ENCODE results near the gene RAF1. TPM values are rescaled to one million over a fixed set of nuclear protein-coding genes. Genes with fewer than 3 reads are reported as not detected.
"Not testable (repeated sequence)": the region's sequence is repeated elsewhere in the genome, so short reads cannot be mapped to it uniquely, and the experiment has no call there.

Gene RAF1
- total and polyA plus RNA-seq, 4 experiments from 2014 or later: 54.1 to 120 (median 95.1) TPM

DNA sequence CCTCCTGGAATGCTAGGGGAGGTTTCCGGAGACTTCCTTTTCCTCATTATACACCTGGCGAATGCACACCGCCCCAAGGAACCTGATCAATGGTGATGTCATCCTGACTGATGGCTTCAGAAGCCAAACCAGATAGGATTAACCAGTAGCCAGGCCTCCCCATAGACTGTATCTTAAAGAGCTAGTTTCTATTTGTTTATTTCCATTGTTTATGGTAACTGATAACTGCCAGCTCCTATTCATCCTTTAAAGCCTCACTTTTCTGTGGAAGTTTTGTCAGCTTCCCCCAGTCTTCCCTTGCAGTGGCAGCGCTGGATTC, 118.5 kb downstream of the RAF1 start, which contains the start of gene MKRN2OS:
Gene MKRN2OS, minus strand, starts transcription at position 27 of the 319 bp plus-strand sequence. CDS start 35 bp downstream, outside the sequence.
- H3K27ac Mint-ChIP-seq: no peak within 1 kb of the TSS
- peaks cover 5 to 6% of the 10 kb centered on the region in 2 donors for H3K27me3 Mint-ChIP-seq
- intact Hi-C loops (cut with micrococcal nuclease): no loop called here
- H3K9me3 Mint-ChIP-seq: no peaks in the 10 kb centered on the region
- no peaks in the 10 kb centered on the region for H3K4me1 ChIP-seq (ENCODE audit: insufficient read depth, low read length)
- peaks cover 0 to 2% (median 0%) of the 10 kb centered on the region in 4 donors for H3K4me1 Mint-ChIP-seq
- POLR2A ChIA-PET (ENCODE audit: partially characterized antibody): no interaction called here
- CTCF ChIA-PET (ENCODE audit: partially characterized antibody): no interaction called here
- no peaks in the 10 kb centered on the region for H3K36me3 ChIP-seq (ENCODE audit: insufficient read depth, low read length)
- no peak within 1 kb of the TSS for H3K27ac ChIP-seq (ENCODE audit: low read depth, low read length)
- no peaks in the 10 kb centered on the region for H3K36me3 Mint-ChIP-seq
- H3K27me3 ChIP-seq (ENCODE audit: insufficient read depth, low read length): no peaks in the 10 kb centered on the region
- H3K4me3 ChIP-seq (ENCODE audit: low read length in 2 of 2): no peak within 1 kb of the TSS
- no peak within 1 kb of the TSS for H3K4me3 Mint-ChIP-seq
- no peak for DNase-seq
- no peaks in the 10 kb centered on the region for H3K9me3 ChIP-seq (ENCODE audit: control insufficient read depth in 1 of 2, low read length in 2 of 2)

DNA sequence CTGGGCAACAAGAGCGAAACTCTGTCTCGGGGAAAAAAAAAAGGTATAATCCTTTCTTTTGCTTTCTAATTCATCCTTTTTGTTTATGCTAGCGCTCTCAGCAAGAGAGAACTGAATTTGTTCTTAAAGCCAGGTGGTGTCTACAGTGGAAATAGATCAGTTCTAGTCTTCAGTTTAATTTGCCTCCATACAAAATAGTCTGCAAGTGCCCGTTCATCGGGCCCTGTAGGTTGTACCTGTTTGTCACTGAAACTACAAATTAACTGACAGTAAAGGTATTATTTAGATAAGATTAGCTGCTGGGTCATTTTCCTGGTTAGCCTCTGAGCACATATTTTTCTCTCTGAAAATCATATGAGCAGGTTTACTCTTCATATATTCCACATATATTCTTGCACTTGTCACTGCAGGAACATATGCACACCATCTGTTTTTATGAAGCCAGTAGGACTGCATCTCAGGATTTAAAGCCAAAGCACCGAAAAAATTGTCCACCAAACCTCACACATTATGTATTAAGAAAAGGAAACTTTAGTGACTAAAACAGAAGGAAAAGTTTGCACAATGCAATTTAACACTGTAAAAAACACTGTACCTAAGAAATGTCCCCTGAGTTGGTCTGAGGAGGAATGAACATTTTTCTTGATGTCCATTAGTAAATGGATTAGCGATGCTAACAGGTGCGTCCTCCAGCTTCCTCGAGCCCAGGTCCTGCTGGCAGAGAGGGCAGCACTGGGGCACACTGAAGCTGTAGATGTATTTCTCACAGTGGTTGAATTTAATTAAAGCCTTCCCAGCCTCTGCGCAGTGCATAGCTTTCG, 119.1 kb downstream of the RAF1 start:
- H3K36me3 Mint-ChIP-seq: peaks cover 0 to 1% of the 10 kb centered on the region in 2 donors
- H3K27me3 Mint-ChIP-seq: peaks cover 0 to 2% of the 10 kb centered on the region in 2 donors
- no peak overlapping the region for H3K27ac Mint-ChIP-seq
- Histone ChIP-seq H3K4me1 (ENCODE audit: insufficient read depth, low read length) (no peaks in the 10 kb centered on the region), H3K27me3 (ENCODE audit: insufficient read depth, low read length) (no peaks in the 10 kb centered on the region), H3K36me3 (ENCODE audit: insufficient read depth, low read length) (no peaks in the 10 kb centered on the region), H3K9me3 (ENCODE audit: control insufficient read depth in 1 of 2, low read length in 2 of 2) (no peaks in the 10 kb centered on the region), H3K4me3 (ENCODE audit: low read length in 2 of 2) (no peak overlapping the region), H3K27ac (ENCODE audit: low read depth, low read length) (no peak overlapping the region)
- no peak overlapping the region for H3K4me3 Mint-ChIP-seq
- H3K4me1 Mint-ChIP-seq: peaks cover 0 to 2% (median 0%) of the 10 kb centered on the region in 4 donors
- POLR2A ChIA-PET (ENCODE audit: partially characterized antibody): no interaction called here
- CTCF ChIA-PET (ENCODE audit: partially characterized antibody): no interaction called here
- DNase-seq: no peak
- intact Hi-C loops (cut with micrococcal nuclease): no loop called here
- no peaks in the 10 kb centered on the region for H3K9me3 Mint-ChIP-seq

- H3K4me3 Mint-ChIP-seq; intact Hi-C loops (cut with micrococcal nuclease); H3K27ac ChIP-seq (ENCODE audit: low read depth, low read length); H3K4me1 Mint-ChIP-seq; DNase-seq; H3K27me3 ChIP-seq (ENCODE audit: insufficient read depth, low read length); POLR2A ChIA-PET (ENCODE audit: partially characterized antibody); H3K27ac Mint-ChIP-seq; H3K9me3 Mint-ChIP-seq; H3K4me1 ChIP-seq (ENCODE audit: insufficient read depth, low read length); H3K27me3 Mint-ChIP-seq; H3K36me3 ChIP-seq (ENCODE audit: insufficient read depth, low read length); H3K4me3 ChIP-seq (ENCODE audit: low read length in 2 of 2); H3K9me3 ChIP-seq (ENCODE audit: control insufficient read depth in 1 of 2, low read length in 2 of 2); H3K36me3 Mint-ChIP-seq: not testable (repeated sequence)
- CTCF ChIA-PET (ENCODE audit: partially characterized antibody): interaction anchor here (0.6 kb wide), 1 partner anchor 10 kb away, joined by 3 read pairs; no protein-coding TSS in a partner anchor
Measured at GRCh38 chr3:12543497-12543896, 120.4 kb downstream of the RAF1 start.

DNA sequence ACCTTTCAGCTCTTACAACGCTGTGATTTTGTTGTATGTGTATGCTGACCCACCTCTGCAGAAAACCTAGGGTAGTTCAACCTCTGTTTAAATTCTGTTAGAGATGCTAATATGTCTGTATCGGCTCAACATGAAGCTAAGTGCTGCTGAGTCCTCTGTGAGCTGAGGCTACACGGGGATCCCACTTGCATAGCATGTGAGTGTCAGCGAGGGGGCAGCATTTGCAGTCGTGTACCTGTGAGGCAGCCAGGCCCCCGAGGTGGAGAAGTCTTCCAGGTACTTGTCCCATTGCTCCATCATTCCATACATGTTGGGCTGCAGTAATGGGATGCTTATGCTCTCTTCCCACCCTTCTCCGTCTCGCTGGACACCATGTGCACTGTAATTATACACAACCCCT, 122.3 kb downstream of the RAF1 start:
- ChIA-PET POLR2A (ENCODE audit: partially characterized antibody) (no interaction called here), CTCF (ENCODE audit: partially characterized antibody) (interaction anchor here (1.7 kb wide), 1 partner anchor 179 kb away, joined by 4 read pairs; no protein-coding TSS in a partner anchor)
- intact Hi-C loops (cut with micrococcal nuclease): no loop called here
- H3K27me3 ChIP-seq (ENCODE audit: insufficient read depth, low read length): no peaks in the 10 kb centered on the region
- DNase-seq: no peak
- H3K4me3 ChIP-seq (ENCODE audit: low read length in 2 of 2): no peak overlapping the region
- H3K4me1 Mint-ChIP-seq: peaks cover 0 to 2% (median 0%) of the 10 kb centered on the region in 4 donors
- H3K27me3 Mint-ChIP-seq: no peaks in the 10 kb centered on the region
- no peaks in the 10 kb centered on the region for H3K9me3 Mint-ChIP-seq
- no peaks in the 10 kb centered on the region for H3K36me3 ChIP-seq (ENCODE audit: insufficient read depth, low read length)
- H3K27ac Mint-ChIP-seq: no peak overlapping the region
- H3K9me3 ChIP-seq (ENCODE audit: control insufficient read depth in 1 of 2, low read length in 2 of 2): no peaks in the 10 kb centered on the region
- H3K4me3 Mint-ChIP-seq: no peak overlapping the region
- no peak overlapping the region for H3K27ac ChIP-seq (ENCODE audit: low read depth, low read length)
- peaks cover 0 to 1% of the 10 kb centered on the region in 2 donors for H3K36me3 Mint-ChIP-seq
- no peaks in the 10 kb centered on the region for H3K4me1 ChIP-seq (ENCODE audit: insufficient read depth, low read length)

DNA sequence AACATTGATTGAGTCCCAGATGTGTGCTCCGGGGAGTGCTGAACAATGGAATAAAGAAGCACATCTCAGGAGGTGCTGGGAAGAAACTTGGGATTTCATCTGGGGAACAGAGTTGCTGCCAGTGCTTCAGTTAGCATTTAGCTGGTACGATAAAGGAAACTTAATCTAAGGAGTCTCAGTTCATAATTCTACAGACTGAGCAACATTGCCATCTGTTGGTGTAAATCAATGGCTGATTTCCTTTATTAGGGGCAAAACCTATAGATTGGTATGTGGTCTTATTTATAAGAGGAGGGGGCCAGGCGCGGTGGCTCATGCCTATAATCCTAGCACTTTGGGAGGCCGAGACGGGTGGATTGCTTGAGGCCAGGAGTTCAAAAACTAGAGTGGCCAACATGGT, 127.5 kb downstream of the RAF1 start:
- intact Hi-C loops (cut with micrococcal nuclease): no loop called here

More for the DNA sequence above, 127.5 kb downstream of the RAF1 start:
- Mint-ChIP-seq H3K27me3 (no peaks in the 10 kb centered on the region), H3K27ac (peak overlapping the region in 1 of 7 donors; percentile 7), H3K4me1 (peaks cover 0 to 1% (median 0%) of the 10 kb centered on the region in 4 donors), H3K4me3 (no peak overlapping the region), H3K36me3 (peaks cover 14 to 18% of the 10 kb centered on the region in 2 donors), H3K9me3 (no peaks in the 10 kb centered on the region)
- Histone ChIP-seq H3K36me3 (ENCODE audit: insufficient read depth, low read length) (peaks cover 6% of the 10 kb centered on the region), H3K27me3 (ENCODE audit: insufficient read depth, low read length) (no peaks in the 10 kb centered on the region), H3K9me3 (ENCODE audit: control insufficient read depth in 1 of 2, low read length in 2 of 2) (no peaks in the 10 kb centered on the region), H3K4me1 (ENCODE audit: insufficient read depth, low read length) (no peaks in the 10 kb centered on the region), H3K4me3 (ENCODE audit: low read length in 2 of 2) (no peak overlapping the region), H3K27ac (ENCODE audit: low read depth, low read length) (no peak overlapping the region)
- CTCF ChIA-PET (ENCODE audit: partially characterized antibody): interaction anchor here (1.0 kb wide), 1 partner anchor 57 kb away, joined by 3 read pairs; no protein-coding TSS in a partner anchor
- DNase-seq: no peak
- POLR2A ChIA-PET (ENCODE audit: partially characterized antibody): interaction anchor here (1.0 kb wide), 1 partner anchor 52 kb away, joined by 3 read pairs; the partner anchor contains the start of gene TSEN2

Other genes with a start within 250 kb of the RAF1 start
- gene TSEN2, start 179.6 kb downstream of the RAF1 start, total RNA-seq: 10 to 100 TPM; 18.5 to 19.6 TPM
- gene TSEN2, start 179.6 kb downstream of the RAF1 start, polyA plus RNA-seq: 10 to 100 TPM; 11.2 to 13.9 TPM
- not detected for gene MKRN2OS, start 118.6 kb downstream of the RAF1 start, total RNA-seq
- not detected for gene MKRN2OS, start 118.6 kb downstream of the RAF1 start, polyA plus RNA-seq
- gene MKRN2, start 107.0 kb downstream of the RAF1 start, total RNA-seq: 10 to 100 TPM; 31.7 to 32.0 TPM
- gene MKRN2, start 107.0 kb downstream of the RAF1 start, polyA plus RNA-seq: 10 to 100 TPM; 43.0 to 60.3 TPM
- not detected for gene TMEM40, start 95.1 kb upstream of the RAF1 start, total RNA-seq
- gene TMEM40, start 95.1 kb upstream of the RAF1 start, polyA plus RNA-seq: not detected
- 1 to 10 TPM; 1.9 to 2.2 TPM for gene CAND2, start 132.6 kb upstream of the RAF1 start, total RNA-seq
- 1 to 10 TPM; 2.2 to 2.3 TPM for gene CAND2, start 132.6 kb upstream of the RAF1 start, polyA plus RNA-seq
- gene RPL32, start 177.4 kb upstream of the RAF1 start, total RNA-seq: 1,000 to 10,000 TPM; 3,446 to 3,480 TPM
- gene RPL32, start 177.4 kb upstream of the RAF1 start, polyA plus RNA-seq: 1,000 to 10,000 TPM; 2,040 to 3,234 TPM

Data from CD4-positive, alpha-beta memory T cell (primary cell).